Stimulated activated CD8-positive, alpha-beta memory T cell treated with anti-CD3 and anti-CD28 coated beads, Interleukin-4, amount 100 ng/mL, for 24 hours (primary cell): Measurements from ENCODE around the gene RO60.
"Not testable (repeated sequence)": the region's sequence is repeated elsewhere in the genome, so short reads cannot be mapped to it uniquely, and the experiment has no call there.

ENCODE experiments used
- DNase-seq: peaks from one replicate; pipeline ENCODE4 v3.0.0-alpha.2; 2020; ENCODE audit warnings: low read depth

Gene RO60

GRCh38 chr1:193059282-193060114 is at the start of gene RO60, which contains the start of gene UCHL5:
TSS of gene RO60 (plus strand) at chr1:193059612. CDS start at chr1:193069055, 9,443 bp downstream.
TSS of gene UCHL5 (minus strand) at chr1:193059360. CDS start at chr1:193059260, 100 bp downstream.
- DNase-seq = peak; percentile 89

DNA sequence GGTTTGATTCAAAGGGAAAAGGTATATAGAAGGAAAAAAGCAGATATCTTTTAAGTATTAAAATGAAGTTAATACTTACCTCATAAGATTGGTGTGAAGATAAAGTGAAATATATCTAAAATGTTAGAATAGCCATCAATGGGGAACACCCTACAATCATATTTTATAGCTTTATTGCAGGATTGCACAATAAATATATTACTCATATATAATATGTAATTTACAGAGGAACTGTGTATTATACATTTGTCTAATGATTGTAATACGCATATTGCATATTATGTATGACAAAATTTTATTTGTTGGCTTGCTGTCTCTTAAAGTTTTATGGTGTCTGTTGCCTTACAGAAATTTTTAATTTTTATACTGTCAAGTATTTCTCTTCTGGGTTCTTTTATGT is 48.0 kb upstream of the RO60 start:
- DNase-seq = no peak

DNA sequence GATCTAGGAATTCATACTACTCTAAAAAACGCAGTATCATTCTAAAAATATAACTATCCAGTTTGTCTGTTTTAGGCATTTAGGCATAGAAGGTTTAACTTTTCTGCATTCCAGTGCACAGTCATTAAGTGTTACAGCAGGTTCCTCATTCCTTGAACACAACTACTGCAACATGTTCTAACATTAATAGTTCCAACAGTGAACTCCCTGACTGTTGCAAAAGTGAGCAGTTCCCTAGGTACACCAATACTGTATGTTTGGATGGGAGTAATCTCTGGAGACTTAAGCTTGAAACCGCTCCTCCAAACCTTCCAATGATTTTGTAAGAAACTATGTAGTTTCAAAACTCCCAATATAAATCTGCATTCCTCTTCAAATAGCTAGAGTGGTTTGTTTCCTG is 46.4 kb upstream of the RO60 start:
- DNase-seq = no peak

DNA sequence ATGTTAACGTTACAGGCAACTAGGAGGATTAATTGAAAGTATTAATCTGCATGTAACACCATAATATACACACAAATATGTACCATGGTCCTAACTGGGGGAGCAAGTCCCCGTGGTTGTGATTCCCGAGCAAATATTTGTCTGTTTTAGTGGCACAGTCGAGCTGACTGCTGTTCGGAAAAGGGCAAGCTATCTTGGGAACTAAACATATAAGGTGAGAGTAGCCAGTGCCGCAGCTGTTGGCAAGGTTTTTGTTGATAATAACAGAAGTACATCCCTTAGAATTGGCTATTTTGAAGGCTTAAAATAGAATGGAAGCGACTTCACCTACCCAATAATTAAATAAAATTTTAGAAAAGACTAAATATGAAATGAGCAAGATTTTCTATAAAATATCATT is 45.7 kb upstream of the RO60 start:
- DNase-seq = no peak

GRCh38 chr1:193014400-193014799 is 45.0 kb upstream of the RO60 start:
- no peak for DNase-seq

GRCh38 chr1:193016788-193017187 is 42.6 kb upstream of the RO60 start:
- no peak for DNase-seq

- DNase-seq = no peak
These were observed 39.9 kb upstream of the RO60 start for GRCh38 chr1:193019442-193020026.

DNA sequence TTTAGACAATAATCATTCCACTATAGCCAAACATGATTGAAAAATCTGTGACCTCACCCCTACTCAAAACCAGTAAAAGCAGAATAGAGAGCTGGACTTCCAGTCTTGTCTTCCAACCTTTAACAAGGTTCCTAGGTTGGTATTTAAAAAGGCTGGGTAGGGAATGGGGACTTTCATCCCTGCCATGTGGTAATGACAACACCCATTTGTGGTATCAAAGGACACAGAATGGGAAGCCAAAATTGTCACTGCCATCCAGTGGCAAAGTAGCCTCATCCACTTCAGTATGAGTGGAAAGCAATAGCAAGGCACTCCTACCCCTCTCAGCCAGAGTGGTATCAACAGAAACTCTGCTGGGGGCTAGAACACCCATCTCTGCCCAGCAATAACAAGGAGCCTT is 34.2 kb upstream of the RO60 start:
- no peak for DNase-seq

DNA sequence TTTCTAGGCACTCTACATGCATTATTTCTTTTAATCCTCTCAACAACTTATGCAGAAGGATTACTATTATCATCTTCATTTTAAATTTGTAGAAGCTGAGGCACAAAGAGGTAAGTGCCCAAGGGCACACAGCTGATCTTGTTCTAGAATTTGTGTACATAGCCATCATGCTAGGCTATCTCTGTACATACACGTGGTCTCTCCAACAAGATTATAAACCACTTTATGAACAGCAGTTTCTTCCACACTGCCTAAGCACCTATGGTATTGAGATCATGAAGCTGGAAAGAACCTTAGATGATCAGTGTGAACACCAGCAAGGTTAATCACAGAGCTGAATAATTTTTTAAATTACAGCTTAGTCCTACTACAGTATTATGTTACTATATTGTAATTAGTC is 29.1 kb upstream of the RO60 start:
- no peak for DNase-seq

- no peak for DNase-seq
These were observed 28.0 kb upstream of the RO60 start for GRCh38 chr1:193031431-193031830.

DNA sequence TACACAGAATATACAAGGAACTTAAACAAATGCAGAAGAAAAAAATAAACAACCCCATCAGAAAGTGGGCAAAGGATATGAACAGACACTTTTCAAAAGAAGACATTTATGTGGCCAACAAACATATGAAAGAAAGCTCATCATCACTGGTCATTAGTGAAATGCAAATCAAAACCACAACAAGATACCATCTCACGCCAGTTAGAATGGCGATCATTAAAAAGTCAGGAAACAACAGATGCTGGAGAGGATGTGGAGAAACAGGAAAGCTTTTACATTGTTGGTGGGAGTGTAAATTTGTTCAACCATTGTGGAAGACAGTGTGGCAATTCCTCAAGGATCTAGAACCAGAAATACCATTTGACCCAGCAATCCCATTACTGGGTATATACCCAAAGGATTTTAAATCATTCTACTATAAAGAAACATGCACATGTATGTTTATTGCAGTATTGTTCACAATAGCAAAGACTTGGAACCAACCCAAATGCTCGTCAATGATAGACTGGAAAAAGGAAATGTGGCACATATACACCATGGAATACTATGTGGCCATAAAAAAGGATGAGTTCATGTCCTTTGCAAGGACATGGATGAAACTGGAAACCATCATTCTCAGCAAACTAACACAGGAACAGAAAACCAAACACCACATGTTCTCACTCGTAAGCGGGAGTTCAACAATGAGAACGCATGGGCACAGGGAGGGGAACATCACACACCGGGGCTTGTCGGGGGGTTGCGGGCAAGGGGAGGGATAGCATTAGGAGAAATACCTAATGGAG is 26.6 kb upstream of the RO60 start:
- not testable (repeated sequence) for DNase-seq

DNA sequence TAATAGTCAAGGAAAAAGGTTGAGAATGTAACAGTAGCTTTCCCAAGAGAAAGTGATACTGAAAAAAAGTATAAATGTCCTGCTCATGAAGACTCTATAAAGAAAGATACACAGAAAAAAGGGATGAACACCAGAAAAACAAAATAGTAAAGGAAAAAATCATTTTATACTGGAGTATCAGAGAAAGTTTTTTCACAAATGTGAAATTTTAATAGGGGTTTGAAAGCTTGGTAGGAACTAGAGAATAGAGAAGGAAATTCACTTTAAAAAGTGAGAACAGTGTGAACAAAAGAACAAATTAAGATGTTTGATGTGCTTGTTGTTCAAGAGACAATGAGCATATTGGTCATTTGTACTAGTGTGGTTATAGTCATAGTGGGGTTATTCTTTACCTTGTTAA is 25.8 kb upstream of the RO60 start:
- no peak for DNase-seq

- DNase-seq = no peak
These were observed 22.9 kb upstream of the RO60 start for GRCh38 chr1:193036337-193037047.

DNA sequence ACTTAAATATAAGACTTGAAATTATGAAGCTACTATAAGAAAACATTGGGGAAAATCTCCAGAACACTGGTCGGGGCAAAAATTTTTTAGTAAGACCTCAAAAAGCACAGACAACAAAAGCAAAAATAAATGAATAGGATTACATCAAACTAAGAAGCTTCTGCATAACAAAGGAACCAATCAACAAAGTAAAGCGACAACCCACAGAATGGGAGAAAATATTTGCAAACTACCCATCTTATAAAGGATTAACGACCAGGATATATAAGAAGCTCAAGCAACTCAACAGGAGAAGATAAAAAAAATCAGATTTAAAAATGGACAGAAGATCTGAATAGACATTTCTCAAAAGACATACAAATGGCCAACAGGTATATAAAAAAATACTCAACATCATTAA is 19.4 kb upstream of the RO60 start:
- no peak for DNase-seq

- no peak for DNase-seq
These were observed 16.4 kb upstream of the RO60 start for GRCh38 chr1:193042766-193043691.

DNA sequence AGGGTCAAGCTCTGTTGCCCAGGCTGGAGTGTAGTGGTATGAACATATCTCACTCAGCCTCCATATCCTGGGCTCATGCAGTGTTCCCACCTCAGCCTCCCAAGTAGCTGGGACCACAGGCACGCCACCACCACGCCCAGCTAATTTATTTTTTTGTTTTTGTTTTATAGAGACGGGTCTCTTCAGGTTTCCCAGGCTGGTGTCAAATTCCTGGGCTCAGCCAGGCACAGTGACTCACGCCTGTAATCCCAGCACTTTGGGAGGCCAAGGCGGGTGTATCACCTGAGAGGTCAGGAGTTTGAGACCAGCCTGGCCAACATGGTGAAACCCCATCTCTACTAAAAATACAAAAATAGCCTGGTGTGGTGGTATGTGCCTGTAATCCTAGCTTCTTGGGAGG is 10.5 kb upstream of the RO60 start:
- DNase-seq = not testable (repeated sequence)

DNA sequence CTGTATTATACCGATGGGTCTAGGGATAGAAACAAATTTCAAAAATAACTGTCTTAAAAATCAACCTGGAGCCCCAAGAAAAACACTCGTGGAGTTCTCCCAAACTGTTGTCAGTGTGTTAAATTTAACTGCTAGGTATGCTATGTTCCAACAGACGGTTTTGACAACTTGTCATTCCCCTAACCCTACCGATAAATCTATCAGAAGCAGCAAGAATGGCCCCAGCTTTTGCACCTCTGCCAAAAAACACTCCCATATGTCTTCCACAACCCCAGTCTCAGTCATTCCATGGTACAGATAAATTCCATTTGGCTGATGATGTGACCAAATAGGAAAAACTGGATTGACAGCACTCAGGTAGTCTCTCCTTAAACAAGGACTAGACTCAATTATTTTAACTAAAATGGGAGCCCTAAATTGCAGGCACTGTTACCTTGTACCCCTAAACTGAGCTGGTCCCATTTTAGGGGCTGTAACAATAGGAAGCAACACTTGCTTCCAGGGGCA is 5.2 kb upstream of the RO60 start:
- DNase-seq = no peak

GRCh38 chr1:193058529-193059281 is 707 bp upstream of the RO60 start:
- DNase-seq = peak; percentile 47

DNA sequence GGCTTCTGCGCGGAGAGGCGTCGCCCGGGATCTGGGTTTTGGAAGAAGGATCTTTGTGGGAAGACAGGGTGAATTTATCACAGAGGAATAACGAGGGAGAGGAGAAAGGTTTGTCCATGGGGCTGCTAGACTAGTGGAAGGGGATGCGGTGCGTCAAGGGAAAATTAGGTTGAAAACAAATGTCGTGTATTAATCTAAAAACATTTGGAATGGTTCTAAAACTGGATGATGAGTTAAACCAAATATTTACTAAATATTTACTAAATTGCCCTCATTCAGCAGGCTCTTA is 647 bp downstream of the RO60 start:
- DNase-seq = no peak

- no peak for DNase-seq
These were observed 994 bp downstream of the RO60 start for GRCh38 chr1:193060406-193060805.
